GM23338 (cell line): ENCODE results near the gene PDE6C. TPM values are rescaled to one million over a fixed set of nuclear protein-coding genes. Genes with fewer than 3 reads are reported as not detected.

ENCODE experiments used
- ATAC-seq: fragments of 200-7000 bp; cut with Tn5 transposase; 3 replicates; pipeline ENCODE4 v1.9.1; 2020
- DNase-seq: peaks from one replicate; pipeline ENCODE4 v3.0.0-alpha.2; 2015; ENCODE audit warnings: low spot score
- H2AFZ ChIP-seq: fragments of 200-600 bp; sonication (generic); 2 replicates; pipeline ENCODE4 v1.8.0; 2016; ENCODE audit warnings: antibody characterized with exemption, mild to moderate bottlenecking, moderate library complexity
- H3F3A ChIP-seq: fragments of 200-600 bp; sonication (generic); replicated peaks from 2 replicates; pipeline ENCODE4 v1.8.0; 2017; ENCODE audit warnings: antibody characterized with exemption, mixed run types, low read depth
- H3K27ac ChIP-seq: fragments of 200-600 bp; sonication (generic); 2 replicates; pipeline ENCODE4 v1.6.1; 2016; ENCODE audit warnings: low read depth
- H3K27me3 ChIP-seq: fragments of 200-600 bp; sonication (generic); 2 replicates; pipeline ENCODE4 v1.8.0; 2016; ENCODE audit warnings: mild to moderate bottlenecking, mixed run types, moderate library complexity; ENCODE audit not compliant: insufficient read depth
- H3K36me3 ChIP-seq: fragments of 200-600 bp; sonication (generic); 2 replicates; pipeline ENCODE4 v1.8.0; 2016; ENCODE audit warnings: mild to moderate bottlenecking; ENCODE audit not compliant: insufficient read depth
- H3K4me1 ChIP-seq: fragments of 200-600 bp; sonication (generic); 2 replicates; pipeline ENCODE4 v1.8.0; 2016; ENCODE audit warnings: mild to moderate bottlenecking, moderate library complexity; ENCODE audit not compliant: insufficient read depth
- H3K4me2 ChIP-seq: fragments of 200-600 bp; sonication (generic); 2 replicates; pipeline ENCODE4 v1.7.1; 2017; ENCODE audit warnings: mixed run types
- H3K4me3 ChIP-seq: fragments of 200-600 bp; sonication (generic); 2 replicates; pipeline ENCODE4 v1.6.1; 2016; ENCODE audit warnings: mixed run types
- H3K79me2 ChIP-seq: fragments of 200-600 bp; sonication (generic); replicated peaks from 2 replicates; pipeline ENCODE4 v1.8.0; 2017; ENCODE audit warnings: mild to moderate bottlenecking; ENCODE audit not compliant: insufficient read depth
- H3K9me2 ChIP-seq: fragments of 200-600 bp; sonication (generic); 2 replicates; pipeline ENCODE4 v1.8.0; 2017; ENCODE audit not compliant: insufficient read depth
- H4K20me1 ChIP-seq: fragments of 200-600 bp; sonication (generic); replicated peaks from 2 replicates; pipeline ENCODE4 v1.8.0; 2017; ENCODE audit warnings: mild to moderate bottlenecking; ENCODE audit not compliant: insufficient read depth
- H3K27ac Mint-ChIP-seq: 2 replicates; pipeline ENCODE4 v1.8.0; 2020; ENCODE audit warnings: inconsistent platforms, mild to moderate bottlenecking, moderate library complexity, mixed read lengths
- H3K27me3 Mint-ChIP-seq: 3 replicates; pipeline ENCODE4 v1.8.0; 2022; ENCODE audit warnings: low read depth, mild to moderate bottlenecking, moderate library complexity, mixed read lengths, inconsistent platforms; ENCODE audit not compliant: insufficient read depth, poor library complexity
- H3K36me3 Mint-ChIP-seq: 3 replicates; pipeline ENCODE4 v1.8.0; 2021; ENCODE audit warnings: low read depth, mild to moderate bottlenecking, inconsistent platforms, moderate library complexity, mixed read lengths
- H3K4me1 Mint-ChIP-seq: 3 replicates; pipeline ENCODE4 v1.8.0; 2020; ENCODE audit warnings: mild to moderate bottlenecking, inconsistent platforms, mixed read lengths
- H3K4me3 Mint-ChIP-seq: 3 replicates; pipeline ENCODE4 v1.8.0; 2021; ENCODE audit warnings: moderate library complexity, mild to moderate bottlenecking, inconsistent platforms, mixed read lengths
- H3K9me3 Mint-ChIP-seq: 3 replicates; pipeline ENCODE4 v1.8.0; 2020; ENCODE audit warnings: moderate library complexity, mild to moderate bottlenecking, inconsistent platforms, mixed read lengths
- CREB1 ChIP-seq: fragments of 250-450 bp; sonication (Bioruptor Pico); IDR thresholded peaks from 2 replicates; pipeline ENCODE4 v1.5.0; 2020; ENCODE audit warnings: low read depth, mild to moderate bottlenecking, moderate library complexity
- CTCF ChIP-seq, 2 experiments: fragments of 200-600 bp in 1 of 2; sonication (generic) in 1 of 2; conservative IDR thresholded peaks; 2 replicates each; pipeline versions ENCODE4 v1.5.1 to v1.6.1; 2016 to 2017; ENCODE audit warnings: antibody characterized with exemption in 2 of 2, low read depth in 2 of 2, mild to moderate bottlenecking in 2 of 2, moderate library complexity in 1 of 2
- ETS1 ChIP-seq: IDR thresholded peaks from 2 replicates; pipeline ENCODE4 v1.6.1; 2016; ENCODE audit warnings: antibody characterized with exemption
- JUNB ChIP-seq: IDR thresholded peaks from one replicate; pipeline ENCODE4 v1.6.1; 2016; ENCODE audit warnings: antibody characterized with exemption; ENCODE audit not compliant: unreplicated experiment
- REST ChIP-seq: IDR thresholded peaks from one replicate; pipeline ENCODE4 v1.6.1; 2018; ENCODE audit warnings: antibody characterized with exemption; ENCODE audit not compliant: unreplicated experiment
- STAT1 ChIP-seq: IDR thresholded peaks from one replicate; pipeline ENCODE4 v1.6.1; 2016; ENCODE audit warnings: antibody characterized with exemption; ENCODE audit not compliant: unreplicated experiment
- ZNF114 ChIP-seq: fragments of 250-450 bp; sonication (Bioruptor Pico); IDR thresholded peaks from 2 replicates; pipeline ENCODE4 v1.5.0; 2020; ENCODE audit warnings: mild to moderate bottlenecking, moderate library complexity
- ZNF462 ChIP-seq: fragments of 250-450 bp; sonication (Bioruptor Pico); IDR thresholded peaks from 2 replicates; pipeline ENCODE4 v1.5.0; 2020; ENCODE audit warnings: mild to moderate bottlenecking, moderate library complexity
- polyA plus RNA-seq: library from polyadenylated mRNA; unstranded; fragments of >200 nt; fragmentation: Nextera tagmentation; extraction: Ambion mirVana; gene quantifications from 2 replicates; pipeline ENCODE4 v1.2.1, GENCODE V29; 2016
- total RNA-seq: library from RNA; depleted of rRNA; stranded (reverse); fragments of >200 nt; shearing (Covaris generic); gene quantifications from 2 replicates; pipeline ENCODE4 v1.2.3, GENCODE V29; 2014

The PDE6C gene
- total and polyA plus RNA-seq, 2 experiments from 2014 or later = 0.06 TPM; not detected in 1

- peaks cover 17% of the 10 kb centered on the region for H3K27me3 ChIP-seq
These were observed 17.8 kb upstream of the PDE6C start for GRCh38 chr10:93594518-93594917.

GRCh38 chr10:93595378-93596161, 16.8 kb upstream of the PDE6C start:
- H3K27ac ChIP-seq = no peak overlapping the region
- H3K27ac Mint-ChIP-seq = no peak overlapping the region
- no peaks in the 10 kb centered on the region for H3K36me3 Mint-ChIP-seq
- no peaks in the 10 kb centered on the region for H3K79me2 ChIP-seq
- no peak overlapping the region for H2AFZ ChIP-seq
- no peaks in the 10 kb centered on the region for H3K9me3 Mint-ChIP-seq
- no peak overlapping the region for H3K4me2 ChIP-seq
- DNase-seq = no peak
- no peak overlapping the region for H3K4me3 ChIP-seq
- no peaks in the 10 kb centered on the region for H3K9me2 ChIP-seq
- peaks cover 3% of the 10 kb centered on the region; the same call in 1 of the 2 replicates for H4K20me1 ChIP-seq
- no peaks in the 10 kb centered on the region for H3K36me3 ChIP-seq
- H3F3A ChIP-seq = no peaks in the 10 kb centered on the region
- H3K4me3 Mint-ChIP-seq = no peak overlapping the region
- peaks cover 16% of the 10 kb centered on the region for H3K4me1 ChIP-seq
- peaks cover 22% of the 10 kb centered on the region for H3K27me3 Mint-ChIP-seq
- ATAC-seq = no peak
- peaks cover 18% of the 10 kb centered on the region for H3K4me1 Mint-ChIP-seq
- peaks cover 28% of the 10 kb centered on the region for H3K27me3 ChIP-seq
- TF ChIP-seq ZNF462 (CRISPR knock-in tag) = no peak
- no peak for TF ChIP-seq ZNF114 (CRISPR knock-in tag)
- no peak for TF ChIP-seq CTCF (conservative IDR thresholded peaks at IDR 0.05; ENCODE audit: low read depth in 2 of 2)
- TF ChIP-seq REST = no peak
- no peak for TF ChIP-seq STAT1
- TF ChIP-seq JUNB = no peak
- no peak for TF ChIP-seq ETS1

More at GRCh38 chr10:93594518-93594917, 17.8 kb upstream of the PDE6C start:
- TF ChIP-seq CREB1 (CRISPR knock-in tag) = no peak
- peaks cover 3% of the 10 kb centered on the region; the same call in 1 of the 2 replicates for H4K20me1 ChIP-seq
- no peak overlapping the region for H3K27ac Mint-ChIP-seq
- no peaks in the 10 kb centered on the region for H3K36me3 ChIP-seq
- H3K4me1 Mint-ChIP-seq = peaks cover 20% of the 10 kb centered on the region
- H3K27ac ChIP-seq = no peak overlapping the region
- H3K4me3 Mint-ChIP-seq = no peak overlapping the region
- H3K27me3 Mint-ChIP-seq = peaks cover 12% of the 10 kb centered on the region
- H3K36me3 Mint-ChIP-seq = no peaks in the 10 kb centered on the region
- no peaks in the 10 kb centered on the region for H3K9me3 Mint-ChIP-seq
- ATAC-seq (no peak), DNase-seq (no peak)
- no peak overlapping the region for H3K4me2 ChIP-seq
- no peak overlapping the region for H3K4me3 ChIP-seq
- H3K4me1 ChIP-seq = peaks cover 16% of the 10 kb centered on the region
- H3K9me2 ChIP-seq = no peaks in the 10 kb centered on the region; the same call in 1 of the 2 replicates
- no peaks in the 10 kb centered on the region for H3F3A ChIP-seq
- H2AFZ ChIP-seq = no peak overlapping the region
- H3K79me2 ChIP-seq = no peaks in the 10 kb centered on the region
